CD4-positive, alpha-beta T cell treated with Interleukin-21 for 1 hour (primary cell): Measurements from ENCODE around the gene TP63.

ENCODE experiments used
- DNase-seq: peaks from one replicate; pipeline ENCODE4 v3.0.0-alpha.2; 2020

The TP63 gene

DNA sequence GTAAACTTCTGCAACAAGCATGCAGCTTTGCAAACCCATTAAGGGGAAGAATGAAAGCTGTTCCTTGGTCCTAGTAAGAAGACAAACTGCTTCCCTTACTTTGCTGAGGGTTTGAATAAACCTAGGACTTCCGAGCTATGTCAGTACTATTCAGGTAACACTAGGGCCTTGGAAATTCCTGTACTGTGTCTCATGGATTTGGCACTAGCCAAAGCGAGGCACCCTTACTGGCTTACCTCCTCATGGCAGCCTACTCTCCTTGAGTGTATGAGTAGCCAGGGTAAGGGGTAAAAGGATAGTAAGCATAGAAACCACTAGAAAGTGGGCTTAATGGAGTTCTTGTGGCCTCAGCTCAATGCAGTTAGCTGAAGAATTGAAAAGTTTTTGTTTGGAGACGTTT is 265.3 kb downstream of the TP63 start:
- no peak for DNase-seq

DNA sequence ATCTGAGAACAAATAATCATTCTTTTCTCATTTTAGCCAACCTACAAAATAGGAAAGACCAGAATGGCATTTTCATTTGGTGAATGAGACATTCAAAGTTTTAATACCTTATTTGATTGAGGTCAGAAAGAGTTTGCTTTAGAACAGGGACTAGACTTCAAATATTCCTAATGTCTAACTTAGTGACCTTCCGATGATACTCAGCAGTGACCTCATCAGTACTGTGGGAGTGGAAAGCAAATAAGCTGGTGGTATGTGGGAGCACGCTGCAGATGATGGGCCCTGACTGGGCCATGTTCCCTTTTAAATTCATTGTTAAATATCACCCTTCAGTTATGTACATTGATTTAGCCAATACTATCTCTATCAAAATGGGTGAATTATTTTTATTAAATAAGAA is 266.2 kb downstream of the TP63 start:
- DNase-seq = no peak

DNA sequence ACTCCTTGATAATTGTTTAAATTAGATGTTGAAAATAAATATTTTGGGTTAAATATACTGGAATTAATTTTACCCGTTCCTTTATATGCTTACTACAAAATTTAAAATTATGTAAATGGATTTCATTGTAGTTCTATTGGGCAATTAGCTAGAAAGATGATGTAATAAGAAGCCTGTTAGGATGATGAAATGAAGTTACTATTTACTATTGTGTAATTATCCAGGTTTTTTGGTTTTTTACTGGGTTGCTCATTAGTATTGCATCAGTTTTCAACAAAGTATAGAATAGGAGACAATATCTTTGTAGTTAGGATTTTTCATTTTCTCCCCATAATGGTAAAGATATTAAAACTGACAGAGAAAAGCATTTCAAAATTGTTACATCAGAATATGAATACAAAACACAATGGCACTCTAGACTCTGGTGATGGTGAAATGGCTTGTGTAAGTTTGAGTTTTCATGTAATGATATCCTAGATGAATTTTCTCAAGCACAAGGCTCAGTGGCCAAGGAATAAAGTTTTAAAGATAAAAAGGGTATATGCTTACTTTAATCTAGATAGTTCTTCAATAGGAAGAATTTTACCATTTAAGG is 267.5 kb downstream of the TP63 start:
- no peak for DNase-seq

DNA sequence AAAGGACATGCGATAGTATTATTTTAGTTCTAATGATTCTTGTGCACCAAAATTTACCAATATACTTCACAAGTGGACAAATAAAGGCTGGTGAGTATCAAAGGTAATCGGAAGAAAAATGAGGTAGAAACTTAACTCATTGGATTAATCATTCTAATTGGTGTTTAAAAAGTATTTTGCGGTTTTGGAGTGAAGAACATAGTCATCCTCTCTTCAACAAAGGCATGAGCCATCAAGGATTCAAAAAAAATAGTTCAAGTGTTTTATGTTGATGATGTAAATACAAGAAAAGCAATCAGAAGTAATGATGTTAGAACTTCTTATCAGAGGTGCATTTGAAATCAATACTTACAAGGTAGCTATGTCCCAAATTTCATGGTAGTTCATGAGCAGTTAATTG is 268.0 kb downstream of the TP63 start:
- no peak for DNase-seq

DNA sequence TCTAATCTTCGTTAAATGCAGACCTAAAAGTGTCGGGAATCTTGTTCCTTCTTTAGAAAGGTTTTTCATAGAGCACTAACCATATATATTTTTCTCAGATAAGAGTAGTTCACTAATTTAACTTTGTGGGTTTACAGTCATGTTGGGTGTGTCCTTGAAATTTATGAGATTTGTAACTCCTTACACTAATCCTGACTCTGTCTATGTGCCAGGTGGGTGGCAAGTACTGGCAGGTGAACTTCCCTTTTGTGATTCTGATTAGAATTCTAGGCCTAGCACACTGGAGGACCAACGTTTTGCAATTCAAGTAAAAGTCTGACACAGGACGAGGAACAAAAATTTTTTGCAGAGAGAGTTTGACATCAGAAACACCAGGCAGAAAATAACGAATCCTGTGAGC is 269.4 kb downstream of the TP63 start:
- DNase-seq = no peak

DNA sequence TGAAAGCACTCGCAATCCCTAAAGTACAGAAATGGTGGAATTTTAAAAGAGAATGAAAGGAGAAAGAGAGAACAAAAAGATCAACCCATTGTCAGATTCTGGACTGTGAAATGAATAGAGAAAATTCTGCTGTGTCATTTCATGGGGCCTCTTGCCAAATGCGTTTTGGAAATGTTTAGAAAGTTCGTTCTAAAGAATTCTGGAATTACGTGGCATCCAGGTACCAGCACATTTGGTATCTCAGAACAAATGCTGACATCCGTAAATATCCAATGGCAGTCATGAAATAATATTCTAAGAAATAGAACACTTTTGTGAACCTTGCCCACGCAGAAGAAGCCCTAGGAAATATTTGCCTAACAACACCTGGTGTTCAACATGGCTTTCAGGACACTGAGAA is 270.3 kb downstream of the TP63 start:
- no peak for DNase-seq

DNA sequence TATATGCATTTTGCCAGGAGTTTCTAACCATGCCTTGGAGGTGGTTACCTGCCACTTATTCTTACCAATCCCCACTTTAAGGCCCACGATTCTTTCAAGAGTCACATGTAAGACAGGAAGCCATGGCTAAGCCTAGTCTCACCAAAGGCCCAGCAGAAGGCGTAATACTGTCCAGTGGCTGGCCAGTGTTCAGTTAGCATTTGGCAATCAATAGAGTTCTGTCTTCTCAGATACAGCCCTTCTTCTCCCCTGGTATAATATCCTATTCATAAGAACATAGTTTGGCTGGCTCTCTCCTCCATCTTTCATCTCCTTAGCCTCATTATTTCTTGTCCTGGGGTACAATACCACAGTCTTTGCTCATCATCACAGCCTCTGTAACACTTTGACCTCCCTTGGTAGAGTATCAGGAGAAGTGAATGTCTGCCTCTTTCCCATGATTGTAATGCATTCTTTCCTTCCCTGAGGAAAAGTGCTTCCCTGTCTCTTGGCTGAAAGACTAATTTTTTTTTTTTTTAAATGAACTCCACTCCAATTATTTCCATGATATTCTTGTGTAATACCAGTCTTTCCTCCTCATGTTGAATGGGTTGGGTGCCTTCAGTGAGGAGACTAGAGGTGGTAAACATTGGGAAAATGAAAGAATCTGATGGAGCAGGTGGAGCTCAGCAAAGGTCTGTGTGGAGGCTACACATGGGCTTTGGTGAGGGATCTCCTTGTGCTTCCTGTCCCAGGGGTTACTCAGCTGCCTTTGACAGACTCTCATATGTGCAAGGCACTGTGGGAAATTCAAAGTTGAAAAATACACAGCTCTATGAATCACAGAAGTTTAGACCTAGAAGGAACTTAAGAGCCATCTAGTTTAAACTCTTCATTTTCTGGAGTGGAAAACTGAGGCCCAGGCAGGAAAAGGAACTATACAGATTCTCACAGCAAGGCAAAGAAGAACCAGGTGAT is 271.3 kb downstream of the TP63 start:
- DNase-seq = no peak

DNA sequence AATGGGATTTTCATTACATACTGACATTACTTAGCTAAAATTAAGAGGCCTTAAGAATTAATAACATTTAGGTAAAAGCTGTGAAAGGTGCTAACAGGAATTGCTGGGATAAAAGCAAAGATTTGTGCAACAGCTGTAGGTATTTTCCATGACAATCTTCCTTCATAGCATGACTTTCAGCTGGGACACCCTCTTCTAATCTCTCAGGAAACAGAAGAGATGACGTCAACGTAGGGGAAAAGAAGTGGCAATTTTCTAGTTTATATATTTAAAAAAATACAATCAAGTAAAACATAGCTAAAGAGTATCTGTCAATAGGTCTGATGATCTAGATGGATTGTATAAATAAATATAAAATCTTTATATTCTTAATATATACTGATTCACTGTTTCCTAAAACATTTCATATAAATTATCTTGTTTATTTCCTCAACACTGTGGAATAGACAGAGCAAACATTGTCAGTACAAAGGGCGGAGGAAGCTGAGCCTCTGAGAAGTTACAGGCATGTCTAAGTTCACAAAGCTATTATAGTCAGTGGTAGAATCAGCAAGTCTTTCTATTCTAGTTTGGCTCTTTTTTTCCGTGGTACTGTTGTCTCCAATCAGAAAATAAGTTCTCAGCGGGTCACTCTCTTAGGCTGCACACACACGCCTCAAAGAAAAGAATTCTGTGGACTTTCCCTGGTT is 272.5 kb downstream of the TP63 start:
- no peak for DNase-seq

DNA sequence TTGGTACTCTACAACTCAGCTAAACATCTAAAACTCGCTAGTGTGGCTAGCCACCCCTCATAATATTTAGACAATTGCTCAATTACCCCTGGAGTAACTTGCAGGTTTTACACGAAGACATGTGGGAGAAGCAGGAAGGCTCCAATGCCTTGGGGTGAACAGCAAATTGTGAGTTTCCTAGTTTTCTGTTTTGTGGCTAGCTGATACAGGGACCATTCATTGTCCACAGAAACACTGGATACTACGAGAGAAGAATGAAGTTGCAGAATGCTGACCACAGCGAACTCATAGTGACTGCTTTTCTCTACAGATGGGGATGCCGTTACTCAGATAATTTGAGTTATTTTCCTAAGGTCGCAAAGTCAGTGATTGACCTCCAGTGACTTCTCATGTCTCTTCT is 276.6 kb downstream of the TP63 start:
- DNase-seq = no peak

DNA sequence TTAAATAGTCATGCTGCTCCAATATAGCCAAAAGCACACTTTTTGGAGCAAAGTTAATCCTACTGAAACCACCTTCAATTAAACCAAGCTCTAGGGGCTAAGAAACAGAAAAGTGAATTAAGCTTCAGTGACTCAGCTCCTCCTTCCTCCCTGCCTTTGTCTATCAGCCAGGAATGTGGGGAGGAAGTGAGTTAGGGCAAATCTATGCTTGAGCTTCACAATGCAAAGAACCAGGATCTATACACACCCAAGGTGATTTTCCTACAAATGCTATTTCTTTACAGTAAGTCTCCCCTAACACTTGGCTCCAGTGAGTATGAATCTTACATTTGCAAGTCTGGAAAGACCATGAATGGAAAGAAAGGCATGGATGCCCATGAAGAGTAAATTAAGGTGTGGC is 277.5 kb downstream of the TP63 start:
- no peak for DNase-seq

DNA sequence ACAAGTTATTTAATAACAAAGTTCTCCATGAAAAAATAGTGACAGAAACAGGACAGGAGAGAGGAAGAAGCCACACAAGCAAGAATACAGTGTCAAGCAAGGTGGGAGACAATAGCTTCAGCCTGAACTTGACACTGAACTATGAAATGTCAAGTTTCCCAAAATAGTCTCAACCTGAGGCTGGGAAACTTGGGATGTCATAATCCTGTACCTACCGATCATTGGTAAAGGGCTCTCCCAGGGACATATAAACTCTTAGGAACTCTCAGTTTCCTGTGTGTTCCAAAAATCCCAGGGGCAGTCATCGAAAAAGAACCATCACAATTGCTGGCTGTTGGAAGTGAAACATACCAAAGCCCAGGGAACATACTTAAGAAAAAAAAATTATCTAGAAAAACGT is 277.9 kb downstream of the TP63 start:
- DNase-seq = no peak

DNA sequence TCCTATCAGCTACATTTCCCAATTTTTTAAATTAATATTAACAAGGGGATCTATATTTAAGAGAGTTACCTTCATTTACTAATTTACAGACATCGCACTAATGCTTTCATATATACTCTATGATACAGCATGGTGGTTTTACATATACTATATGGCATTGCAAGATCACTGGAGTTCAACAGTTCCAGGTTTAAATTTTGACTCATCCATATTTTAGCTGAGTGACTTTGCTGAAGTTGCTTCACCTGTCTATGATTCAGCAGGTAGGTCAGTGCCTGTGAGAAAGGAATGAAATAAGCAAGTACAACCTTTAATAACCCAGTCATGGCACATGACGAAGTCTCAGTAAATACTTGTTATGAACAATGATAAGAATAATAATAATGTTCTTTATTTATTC is 278.4 kb downstream of the TP63 start:
- DNase-seq = no peak

DNA sequence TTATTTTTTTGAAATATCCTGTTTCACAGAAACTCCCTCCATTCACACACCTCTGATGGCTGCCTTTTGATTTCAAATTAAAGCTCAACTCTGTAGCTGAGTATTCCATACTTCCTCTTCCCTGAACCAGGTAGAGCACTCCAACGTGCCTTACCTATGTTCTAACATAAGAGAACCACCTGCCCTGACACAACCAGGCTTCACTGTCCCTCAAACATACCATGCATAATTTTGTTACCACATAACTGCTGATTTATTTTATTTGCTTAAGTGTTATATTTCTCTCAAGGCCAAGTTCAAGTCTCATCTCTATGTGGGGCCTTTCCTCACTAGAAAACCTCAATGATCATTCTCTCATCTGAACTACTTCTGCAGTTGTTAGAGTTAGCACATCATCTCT is 279.8 kb downstream of the TP63 start:
- no peak for DNase-seq

DNA sequence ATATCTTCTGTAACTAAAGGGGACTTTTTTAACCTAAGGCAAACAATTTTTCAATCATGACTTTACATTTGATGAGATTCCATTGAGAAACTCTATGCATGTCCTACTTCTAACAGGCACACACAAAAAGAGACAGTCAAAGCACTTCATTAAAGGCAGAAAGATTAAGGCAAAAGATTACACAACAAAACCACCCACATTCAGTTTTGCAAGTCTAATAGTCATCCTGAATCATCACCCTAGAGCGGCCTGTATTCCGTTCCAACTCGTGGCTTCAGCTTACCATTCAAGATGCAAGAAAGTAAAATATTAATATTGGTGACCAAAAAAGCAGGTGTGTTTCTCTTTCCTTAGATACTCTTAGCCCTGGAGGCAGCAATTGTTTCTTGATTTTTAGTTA is 283.6 kb downstream of the TP63 start:
- no peak for DNase-seq

DNA sequence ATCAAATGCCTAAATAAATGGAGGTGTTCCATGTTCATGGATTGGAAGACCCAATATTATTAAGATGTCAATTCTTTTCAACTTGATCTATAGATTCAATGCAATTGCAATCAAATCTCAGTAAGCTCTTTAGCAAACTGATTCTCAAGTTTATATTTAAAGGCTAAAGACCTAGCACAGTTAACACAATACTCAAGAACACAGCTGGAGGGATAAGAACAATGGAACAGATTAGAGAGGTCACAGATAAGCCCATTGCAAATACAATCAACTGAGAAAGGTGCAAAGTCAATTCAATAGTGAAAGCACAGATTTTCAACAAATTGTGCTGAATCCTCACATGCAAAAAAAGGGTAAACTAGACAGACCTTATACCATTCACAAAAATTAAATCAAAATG is 290.6 kb downstream of the TP63 start:
- DNase-seq = no peak

DNA sequence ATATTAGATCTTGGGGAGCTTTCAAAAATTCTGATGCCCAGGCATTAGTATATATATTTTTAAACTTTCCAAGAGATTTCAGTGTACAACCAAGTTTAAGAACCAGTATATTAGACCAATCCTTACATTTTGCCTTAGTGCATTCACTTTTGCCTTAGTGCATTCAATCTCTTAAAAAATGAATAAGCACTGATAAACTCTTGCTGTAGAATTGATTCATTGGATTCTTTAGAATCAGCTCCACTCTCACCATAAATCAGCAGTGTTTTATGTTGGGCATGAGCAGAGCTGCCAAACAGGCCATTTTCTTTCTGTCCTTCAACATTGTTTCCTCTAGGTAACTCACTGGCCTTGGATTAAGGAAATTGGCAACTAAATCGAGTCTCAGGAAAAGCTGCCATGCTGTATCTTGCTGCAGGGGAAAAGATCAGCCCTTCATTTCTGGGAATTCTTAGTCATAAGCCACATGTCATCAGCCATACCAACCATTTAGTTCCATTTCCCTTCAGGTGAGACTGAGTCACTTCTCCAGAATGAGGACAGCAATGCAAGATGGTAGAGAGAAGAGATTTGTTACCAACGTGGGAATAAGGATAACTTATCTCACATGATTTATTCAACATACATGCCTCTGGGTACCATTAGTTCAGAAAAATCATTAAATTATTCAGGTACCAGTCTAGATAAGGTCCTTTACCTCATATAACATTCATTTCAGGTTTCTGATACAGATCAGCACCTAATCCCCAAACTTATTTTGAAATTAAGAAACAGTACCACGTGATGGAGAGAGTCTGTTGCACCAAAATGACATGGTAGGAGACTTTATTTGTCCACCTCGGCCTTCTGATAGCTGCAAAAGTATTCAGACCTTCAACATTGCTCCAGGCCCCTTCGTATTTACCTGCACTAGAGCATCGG is 297.0 kb downstream of the TP63 start:
- DNase-seq = no peak

DNA sequence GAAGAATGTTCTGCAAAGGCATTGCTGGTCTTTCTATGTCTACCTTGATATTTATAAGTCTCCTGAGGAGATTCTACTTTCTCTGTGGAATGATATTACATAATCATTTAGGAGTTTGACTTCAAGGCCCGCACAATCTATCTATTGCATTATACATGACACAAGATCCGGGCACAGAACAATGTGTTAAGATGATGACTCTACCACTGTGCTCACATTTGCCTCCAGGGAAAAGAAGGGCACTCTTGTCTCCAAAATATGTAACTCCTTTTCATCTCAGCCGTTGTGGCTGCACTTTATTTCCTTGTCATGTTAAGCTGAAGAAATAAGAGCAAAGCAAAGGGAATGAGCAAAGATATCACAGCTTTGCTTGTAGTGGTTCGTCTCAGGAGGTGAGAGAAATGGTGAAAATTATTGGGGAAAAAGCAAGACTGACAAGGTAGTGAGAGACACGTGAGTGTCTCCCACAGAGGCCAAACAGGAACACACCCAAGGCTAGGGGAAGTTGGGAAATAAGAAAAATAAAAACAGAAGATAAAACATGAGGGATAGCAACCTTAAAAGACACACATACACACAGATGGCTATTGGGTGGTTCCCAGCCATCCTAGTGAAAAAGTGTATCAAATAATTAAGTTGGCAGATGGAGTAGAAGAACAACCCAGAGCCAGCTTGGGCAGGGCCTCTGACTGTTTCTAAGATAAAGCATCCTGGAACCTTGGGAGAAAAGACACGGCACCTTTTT is 305.2 kb downstream of the TP63 start:
- no peak for DNase-seq

DNA sequence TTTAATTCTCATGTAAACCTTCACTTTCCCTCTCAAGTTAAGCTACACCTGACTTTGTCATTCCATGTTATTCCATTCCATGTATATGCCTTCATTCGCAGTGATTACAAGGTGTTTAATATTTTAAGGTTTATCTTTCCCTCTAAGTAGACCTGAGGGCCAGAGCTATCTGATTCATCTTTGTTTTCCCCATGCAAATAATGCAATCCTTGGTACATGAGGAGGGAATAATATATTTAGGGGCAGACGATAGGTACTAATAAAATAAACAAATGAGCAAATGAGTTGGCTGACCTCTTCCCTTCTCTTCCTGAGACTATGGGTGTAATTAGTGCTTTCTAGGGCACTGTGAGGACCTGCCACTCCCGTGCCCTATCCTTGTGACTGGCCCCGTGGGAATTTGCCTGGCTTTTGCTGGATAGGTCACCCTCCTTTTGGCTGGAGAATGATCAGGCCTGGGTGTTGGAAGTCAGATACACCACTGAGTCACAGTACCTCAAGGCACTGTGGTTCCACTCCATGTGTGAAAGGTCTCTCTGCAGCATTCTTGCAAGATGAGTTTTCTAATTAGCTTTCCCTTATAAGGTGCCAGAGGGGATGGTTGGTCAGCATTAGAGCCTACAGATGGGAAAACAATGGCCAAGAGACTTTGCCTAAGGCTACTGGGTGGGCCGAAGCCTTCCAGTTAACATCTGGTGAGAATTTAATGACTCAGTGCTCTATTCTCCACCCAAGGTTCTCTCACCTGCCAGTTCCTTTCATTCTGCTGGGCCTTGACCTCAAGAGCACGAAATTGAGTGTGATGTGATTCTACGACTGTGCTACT is 306.3 kb downstream of the TP63 start:
- DNase-seq = no peak

DNA sequence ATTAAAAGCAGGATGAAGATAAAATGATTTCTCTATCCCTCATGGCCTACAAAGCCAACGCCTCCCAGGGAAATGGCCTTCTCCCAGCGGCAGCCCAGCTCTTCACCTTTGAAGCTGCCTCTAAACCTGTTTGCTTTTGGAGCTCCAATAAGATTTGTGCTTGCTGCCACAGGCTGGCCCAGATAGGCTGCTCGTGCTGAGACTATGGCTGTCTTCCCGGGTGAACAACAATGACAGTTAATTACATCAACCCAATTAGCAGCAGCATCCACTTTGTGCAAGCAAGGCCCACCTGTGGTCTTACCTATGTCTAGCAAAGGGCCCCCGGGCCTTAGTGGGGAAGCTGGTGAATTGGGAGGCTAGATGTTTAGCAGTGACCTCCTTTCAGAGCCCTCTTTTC is 309.9 kb downstream of the TP63 start:
- DNase-seq = no peak

DNA sequence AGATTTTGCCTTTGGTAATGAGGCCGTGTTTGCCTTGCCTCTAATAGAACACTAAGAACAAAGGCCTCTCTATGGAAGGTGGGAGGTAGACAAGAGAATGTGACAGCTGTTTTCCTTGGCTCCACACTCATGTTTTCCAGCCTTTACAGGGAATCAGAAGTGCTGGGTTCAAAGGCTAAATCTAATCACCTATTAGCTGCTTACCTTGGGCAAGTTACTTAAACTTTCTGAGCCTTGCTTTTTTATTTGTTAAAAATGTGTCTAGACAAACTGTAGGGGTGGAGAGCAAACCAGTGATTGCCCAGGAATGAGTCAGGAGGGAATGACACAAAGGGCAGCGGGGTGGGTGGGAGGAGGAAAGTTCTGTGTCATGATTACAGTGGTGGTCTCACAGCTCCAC is 310.5 kb downstream of the TP63 start:
- DNase-seq = no peak

DNA sequence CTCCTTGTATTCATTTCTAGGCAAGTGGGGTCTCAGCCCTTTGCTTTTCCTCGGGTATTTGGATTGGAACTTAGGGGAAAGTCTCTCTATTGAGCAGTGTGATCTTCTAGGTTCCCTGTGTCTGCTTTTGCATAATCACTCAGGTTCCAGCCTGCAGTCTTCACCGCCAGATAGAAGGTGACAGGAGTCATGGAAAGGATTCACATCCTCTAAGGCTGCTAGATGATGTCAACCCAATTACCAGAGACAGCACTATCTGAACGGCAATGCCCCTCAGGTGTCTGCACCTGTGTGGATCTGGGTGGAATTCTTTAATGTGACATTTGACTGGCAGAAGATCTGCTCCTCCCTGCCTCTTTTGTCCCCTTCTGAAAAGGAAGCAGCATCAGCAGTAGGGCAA is 311.8 kb downstream of the TP63 start:
- DNase-seq = no peak
